Measurements from ENCODE around the gene DOCK2. TPM values are rescaled to one million over a fixed set of nuclear protein-coding genes. Genes with fewer than 3 reads are reported as not detected.

The DOCK2 gene
- total and polyA plus RNA-seq, 2 donors from 2014 or later, result 1.0 to 42.0 TPM

GRCh38 chr5:170006021-170006420 is 368.9 kb downstream of the DOCK2 start:
- intact Hi-C loops (cut with DNase I), result no loop called here
- no peak overlapping the region for H3K27ac ChIP-seq (ENCODE audit: low read depth in 2 of 2, low read length in 2 of 2)
- no peak for TF ChIP-seq CTCF (IDR thresholded peaks at IDR 0.05; ENCODE audit: borderline replicate concordance, extremely low read depth, insufficient read depth)
- FAIRE-seq, result no peak
- no peaks in the 10 kb centered on the region for H3K4me1 ChIP-seq (ENCODE audit: control insufficient read depth in 2 of 3, insufficient read depth in 2 of 3, low read depth in 1 of 3, low read length in 3 of 3)
- H3K4me3 ChIP-seq (ENCODE audit: low read length in 3 of 3), result no peak overlapping the region
- H3K36me3 ChIP-seq (ENCODE audit: control insufficient read depth in 2 of 3, insufficient read depth in 3 of 3, low read length in 3 of 3), result no peaks in the 10 kb centered on the region
- no peaks in the 10 kb centered on the region for H3K9me3 ChIP-seq (ENCODE audit: control insufficient read depth in 2 of 3, insufficient read depth in 1 of 3, low read length in 3 of 3)
- no peak overlapping the region for H3K9ac ChIP-seq (ENCODE audit: low read length in 3 of 3)
- peak in 4 of 5 donors; percentile 39 to 81 (median 61) for DNase-seq
- no peaks in the 10 kb centered on the region for H3K27me3 ChIP-seq (ENCODE audit: control insufficient read depth, insufficient read depth, low read length)

- H3K9me3 ChIP-seq (ENCODE audit: control insufficient read depth in 2 of 3, insufficient read depth in 1 of 3, low read length in 3 of 3), result no peaks in the 10 kb centered on the region
- DNase-seq, result peak in 1 of 5 donors; percentile 65
- no peak overlapping the region for H3K9ac ChIP-seq (ENCODE audit: low read length in 3 of 3)
- no peak for TF ChIP-seq CTCF (IDR thresholded peaks at IDR 0.05; ENCODE audit: borderline replicate concordance, extremely low read depth, insufficient read depth)
- H3K4me3 ChIP-seq (ENCODE audit: low read length in 3 of 3), result no peak overlapping the region
- no peak overlapping the region for H3K27ac ChIP-seq (ENCODE audit: low read depth in 2 of 2, low read length in 2 of 2)
- no peaks in the 10 kb centered on the region for H3K36me3 ChIP-seq (ENCODE audit: control insufficient read depth in 2 of 3, insufficient read depth in 3 of 3, low read length in 3 of 3)
- no peak for FAIRE-seq
- intact Hi-C loops (cut with DNase I), result no loop called here
- H3K27me3 ChIP-seq (ENCODE audit: control insufficient read depth, insufficient read depth, low read length), result no peaks in the 10 kb centered on the region
- no peaks in the 10 kb centered on the region for H3K4me1 ChIP-seq (ENCODE audit: control insufficient read depth in 2 of 3, insufficient read depth in 2 of 3, low read depth in 1 of 3, low read length in 3 of 3)
Measured at GRCh38 chr5:170008376-170008775, 371.3 kb downstream of the DOCK2 start.

- Histone ChIP-seq H3K4me3 (ENCODE audit: low read length in 3 of 3) (no peak overlapping the region), H3K4me1 (ENCODE audit: control insufficient read depth in 2 of 3, insufficient read depth in 2 of 3, low read depth in 1 of 3, low read length in 3 of 3) (no peaks in the 10 kb centered on the region), H3K27ac (ENCODE audit: low read depth in 2 of 2, low read length in 2 of 2) (no peak overlapping the region), H3K9ac (ENCODE audit: low read length in 3 of 3) (no peak overlapping the region), H3K27me3 (ENCODE audit: control insufficient read depth, insufficient read depth, low read length) (no peaks in the 10 kb centered on the region), H3K36me3 (ENCODE audit: control insufficient read depth in 2 of 3, insufficient read depth in 3 of 3, low read length in 3 of 3) (no peaks in the 10 kb centered on the region), H3K9me3 (ENCODE audit: control insufficient read depth in 2 of 3, insufficient read depth in 1 of 3, low read length in 3 of 3) (no peaks in the 10 kb centered on the region)
- no peak for DNase-seq
- FAIRE-seq, result no peak
- no peak for TF ChIP-seq CTCF (IDR thresholded peaks at IDR 0.05; ENCODE audit: borderline replicate concordance, extremely low read depth, insufficient read depth)
- intact Hi-C loops (cut with DNase I), result no loop called here
Measured at GRCh38 chr5:170010595-170010994, 373.5 kb downstream of the DOCK2 start.

- FAIRE-seq (no peak), DNase-seq (no peak)
- H3K27ac ChIP-seq (ENCODE audit: low read depth in 2 of 2, low read length in 2 of 2), result no peak overlapping the region
- H3K27me3 ChIP-seq (ENCODE audit: control insufficient read depth, insufficient read depth, low read length), result no peaks in the 10 kb centered on the region
- no peaks in the 10 kb centered on the region for H3K4me1 ChIP-seq (ENCODE audit: control insufficient read depth in 2 of 3, insufficient read depth in 2 of 3, low read depth in 1 of 3, low read length in 3 of 3)
- no peaks in the 10 kb centered on the region for H3K9me3 ChIP-seq (ENCODE audit: control insufficient read depth in 2 of 3, insufficient read depth in 1 of 3, low read length in 3 of 3)
- no peak overlapping the region for H3K9ac ChIP-seq (ENCODE audit: low read length in 3 of 3)
- intact Hi-C loops (cut with DNase I), result no loop called here
- H3K36me3 ChIP-seq (ENCODE audit: control insufficient read depth in 2 of 3, insufficient read depth in 3 of 3, low read length in 3 of 3), result no peaks in the 10 kb centered on the region
- TF ChIP-seq CTCF (IDR thresholded peaks at IDR 0.05; ENCODE audit: borderline replicate concordance, extremely low read depth, insufficient read depth), result no peak
- H3K4me3 ChIP-seq (ENCODE audit: low read length in 3 of 3), result no peak overlapping the region
Measured at GRCh38 chr5:170011751-170012150, 374.7 kb downstream of the DOCK2 start.

All from kidney (tissue), 14 donors.